A673 (cell line): ENCODE data around the gene ARMCX1.

ENCODE experiments used
- EZH2 ChIP-seq: fragments of 200-600 bp; sonication (generic); IDR thresholded peaks from 2 replicates; pipeline ENCODE4 v1.6.1; 2017; ENCODE audit warnings: borderline replicate concordance, low read depth, mild to moderate bottlenecking, mixed read lengths, antibody characterized with exemption, low read length; ENCODE audit not compliant: poor library complexity, severe bottlenecking
- TF ChIP-seq, protein P1 (sequence below): fragments of 300-800, 200-600 bp; sonication (generic); conservative IDR thresholded peaks from 2 replicates; pipeline ENCODE4 v1.5.1; 2017; ENCODE audit warnings: low read depth, mild to moderate bottlenecking, antibody characterized with exemption, low read length, moderate library complexity, mixed read lengths

DNA sequence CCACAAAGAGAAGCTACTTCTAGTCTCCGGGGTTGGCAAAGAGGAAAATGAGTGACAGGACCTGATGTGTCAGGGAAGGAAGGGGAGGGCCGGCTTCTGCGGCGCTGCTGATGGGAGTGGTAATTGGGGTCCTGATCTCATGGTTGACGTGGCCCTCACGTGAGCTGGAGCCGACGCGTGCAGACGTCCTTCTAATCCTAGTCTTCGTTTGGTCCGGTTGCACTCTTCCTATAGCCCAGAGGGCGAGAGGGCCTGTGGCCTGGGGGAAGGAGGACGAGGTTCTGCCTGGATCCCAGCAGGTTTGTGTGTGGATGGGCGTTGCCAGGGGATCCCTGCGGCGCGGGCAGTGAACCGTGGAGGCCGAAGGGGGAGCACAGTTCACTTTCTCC lies at the start of gene ARMCX1:
- TF ChIP-seq, protein P1, sequence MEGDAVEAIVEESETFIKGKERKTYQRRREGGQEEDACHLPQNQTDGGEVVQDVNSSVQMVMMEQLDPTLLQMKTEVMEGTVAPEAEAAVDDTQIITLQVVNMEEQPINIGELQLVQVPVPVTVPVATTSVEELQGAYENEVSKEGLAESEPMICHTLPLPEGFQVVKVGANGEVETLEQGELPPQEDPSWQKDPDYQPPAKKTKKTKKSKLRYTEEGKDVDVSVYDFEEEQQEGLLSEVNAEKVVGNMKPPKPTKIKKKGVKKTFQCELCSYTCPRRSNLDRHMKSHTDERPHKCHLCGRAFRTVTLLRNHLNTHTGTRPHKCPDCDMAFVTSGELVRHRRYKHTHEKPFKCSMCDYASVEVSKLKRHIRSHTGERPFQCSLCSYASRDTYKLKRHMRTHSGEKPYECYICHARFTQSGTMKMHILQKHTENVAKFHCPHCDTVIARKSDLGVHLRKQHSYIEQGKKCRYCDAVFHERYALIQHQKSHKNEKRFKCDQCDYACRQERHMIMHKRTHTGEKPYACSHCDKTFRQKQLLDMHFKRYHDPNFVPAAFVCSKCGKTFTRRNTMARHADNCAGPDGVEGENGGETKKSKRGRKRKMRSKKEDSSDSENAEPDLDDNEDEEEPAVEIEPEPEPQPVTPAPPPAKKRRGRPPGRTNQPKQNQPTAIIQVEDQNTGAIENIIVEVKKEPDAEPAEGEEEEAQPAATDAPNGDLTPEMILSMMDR = no peak
- TF ChIP-seq EZH2 = no peak
